ENCODE results near the gene NUDCD3.

Gene NUDCD3

GRCh38 chr7:44490351-44491200 is at the start of gene NUDCD3:
Gene NUDCD3 (minus strand): TSS chr7:44490658. CDS start chr7:44490600, 58 bp downstream.
- H3K36me3 Mint-ChIP-seq: peaks cover 8 to 20% of the 10 kb centered on the region in 2 donors
- peak within 1 kb of the TSS; percentile 96 for H3K27ac Mint-ChIP-seq
- DNase-seq (peak; percentile 79), ATAC-seq (replicated peaks) (peak; percentile 94 to 95)
- no peaks in the 10 kb centered on the region for H3K9me3 Mint-ChIP-seq
- H3K4me1 Mint-ChIP-seq: peaks cover 26 to 43% of the 10 kb centered on the region in 2 donors
- H3K4me3 Mint-ChIP-seq: peak within 1 kb of the TSS; percentile 87 to 92
- peaks cover 11 to 14% of the 10 kb centered on the region in 2 donors for H3K27me3 Mint-ChIP-seq

DNA sequence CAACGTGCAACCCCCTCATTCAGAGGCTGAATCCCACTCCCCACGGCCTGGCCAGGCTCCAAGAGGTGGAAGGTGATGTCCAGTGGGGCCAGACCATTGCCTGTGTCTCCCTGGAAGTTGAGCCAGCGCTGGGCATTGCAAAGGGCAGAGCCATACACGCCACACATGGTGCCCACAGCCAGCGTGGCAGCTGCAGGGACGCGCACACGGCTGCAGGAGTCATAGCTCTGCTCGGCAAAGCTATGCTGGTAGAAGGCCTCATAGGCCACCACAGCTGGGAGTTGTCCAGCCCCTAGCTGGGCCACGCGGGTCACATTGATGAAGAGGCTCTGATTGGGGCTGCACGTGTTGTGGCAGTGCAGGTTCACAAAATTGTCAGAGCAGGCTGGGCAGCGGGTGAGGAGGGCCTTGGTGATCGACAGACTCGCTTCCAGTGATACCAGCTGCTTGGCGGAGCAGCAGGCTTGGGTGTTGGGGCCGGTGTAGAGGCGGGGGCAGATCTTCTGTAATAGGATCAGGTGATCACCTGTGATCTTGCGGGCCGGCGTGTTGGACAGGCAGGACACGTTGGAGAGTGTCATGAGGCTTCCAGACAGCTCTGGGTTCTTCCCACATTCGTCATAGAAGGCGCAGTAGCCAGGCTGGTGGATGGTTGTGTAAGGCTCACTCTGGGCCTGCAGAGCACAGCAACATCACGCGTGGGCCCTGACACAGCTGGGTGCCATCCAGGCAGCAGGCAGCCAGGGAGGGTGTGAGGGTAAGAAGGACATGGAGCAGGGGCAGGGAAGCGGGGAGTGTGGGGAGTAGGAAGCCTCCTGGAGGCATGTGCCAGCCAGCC is 49.4 kb upstream of the NUDCD3 start:
- H3K36me3 Mint-ChIP-seq: no peaks in the 10 kb centered on the region
- H3K27me3 Mint-ChIP-seq: peaks cover 0 to 11% of the 10 kb centered on the region in 2 donors
- no peak overlapping the region for H3K27ac Mint-ChIP-seq
- DNase-seq (no peak), ATAC-seq (replicated peaks) (no peak)
- H3K4me3 Mint-ChIP-seq: no peak overlapping the region
- no peaks in the 10 kb centered on the region for H3K4me1 Mint-ChIP-seq
- no peaks in the 10 kb centered on the region for H3K9me3 Mint-ChIP-seq

DNA sequence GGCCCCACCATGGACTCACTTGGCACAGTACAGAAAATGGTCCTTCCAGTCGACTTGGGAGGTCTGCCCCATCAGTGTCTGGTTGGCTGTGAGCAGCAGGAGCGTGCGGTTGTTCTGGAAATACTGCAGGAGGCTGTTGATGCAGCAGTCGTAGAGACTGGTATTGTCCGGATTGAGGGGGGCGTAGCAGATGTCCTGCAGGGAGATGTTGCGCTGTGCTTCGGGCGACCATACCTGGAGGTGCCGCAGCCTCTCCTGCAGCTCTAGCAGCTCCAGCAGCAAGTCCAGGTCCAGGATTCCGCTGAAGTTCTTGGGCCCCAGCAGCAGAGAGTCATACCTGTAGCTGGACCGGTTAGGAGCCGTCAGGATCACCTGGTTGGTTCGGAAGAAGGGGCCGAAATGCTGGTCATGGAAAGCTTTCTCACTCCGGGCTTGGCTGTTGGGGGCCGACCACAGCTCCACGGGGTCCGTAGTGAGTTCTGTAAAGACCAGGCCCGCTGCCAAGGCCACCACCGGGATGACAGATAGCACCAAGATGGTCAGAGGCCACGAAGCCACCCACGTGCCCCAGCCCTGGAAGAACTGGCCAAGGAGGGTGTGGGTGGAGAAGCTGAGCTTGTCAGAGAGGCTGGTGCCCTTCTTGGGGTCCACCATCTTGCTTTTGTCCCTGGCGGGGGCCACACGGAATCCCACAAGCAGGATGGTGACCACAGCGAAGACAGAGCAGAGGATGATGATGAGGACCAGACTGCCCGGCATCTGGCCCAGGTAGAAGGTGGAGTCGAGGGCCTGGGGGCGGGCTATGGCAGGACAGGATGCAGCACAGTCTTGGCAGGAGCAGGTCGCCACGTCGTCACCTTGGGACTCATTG is 48.6 kb upstream of the NUDCD3 start:
- Mint-ChIP-seq H3K4me1 (no peaks in the 10 kb centered on the region), H3K9me3 (no peaks in the 10 kb centered on the region), H3K27me3 (peaks cover 0 to 11% of the 10 kb centered on the region in 2 donors), H3K27ac (no peak overlapping the region), H3K4me3 (no peak overlapping the region), H3K36me3 (no peaks in the 10 kb centered on the region)
- DNase-seq (no peak), ATAC-seq (replicated peaks) (no peak)

DNA sequence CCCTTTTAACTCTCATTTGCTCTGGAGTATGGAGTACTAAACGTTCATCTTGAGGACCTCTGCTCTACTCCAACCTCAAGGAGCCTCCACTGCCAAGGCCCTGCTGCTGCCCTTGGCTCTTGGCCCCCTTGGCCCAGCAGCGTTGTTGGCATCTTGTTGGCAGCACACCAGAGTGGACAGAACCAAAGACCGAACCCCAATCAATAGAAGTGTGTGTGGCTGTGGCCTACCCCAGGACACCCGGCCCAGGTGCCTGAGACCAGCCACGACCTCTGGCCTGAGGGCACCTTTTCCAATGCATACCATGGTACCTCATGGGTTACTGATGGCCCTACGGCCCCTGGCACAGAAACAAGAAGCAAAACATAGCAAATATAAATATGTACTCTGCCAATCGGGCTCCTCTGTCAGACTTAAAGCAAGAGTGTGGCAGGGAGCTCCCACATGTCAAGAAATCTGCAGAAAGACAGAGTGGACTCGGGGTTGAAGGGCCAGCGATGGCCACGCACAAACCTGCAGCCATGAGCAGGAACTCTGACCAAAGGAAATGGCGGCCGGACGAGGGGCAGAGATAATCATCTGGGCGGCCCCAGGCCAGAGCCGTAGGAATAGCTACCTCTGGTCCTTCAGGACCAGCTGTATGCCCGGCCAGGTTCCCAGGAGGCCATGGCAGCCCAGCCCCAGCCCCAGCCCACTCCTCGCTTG is 47.8 kb upstream of the NUDCD3 start:
- Mint-ChIP-seq H3K4me1 (no peaks in the 10 kb centered on the region), H3K4me3 (no peak overlapping the region), H3K9me3 (no peaks in the 10 kb centered on the region), H3K27ac (no peak overlapping the region), H3K27me3 (peaks cover 0 to 11% of the 10 kb centered on the region in 2 donors), H3K36me3 (no peaks in the 10 kb centered on the region)
- ATAC-seq (replicated peaks): no peak
- DNase-seq: no peak

GRCh38 chr7:44537442-44537841 is 47.0 kb upstream of the NUDCD3 start:
- DNase-seq: no peak
- no peak for ATAC-seq (replicated peaks)
- Mint-ChIP-seq H3K36me3 (no peaks in the 10 kb centered on the region), H3K4me1 (no peaks in the 10 kb centered on the region), H3K27me3 (peaks cover 0 to 8% of the 10 kb centered on the region in 2 donors), H3K9me3 (no peaks in the 10 kb centered on the region), H3K4me3 (no peak overlapping the region), H3K27ac (no peak overlapping the region)

- ATAC-seq (replicated peaks) (no peak), DNase-seq (no peak)
- H3K36me3 Mint-ChIP-seq: no peaks in the 10 kb centered on the region
- no peaks in the 10 kb centered on the region for H3K9me3 Mint-ChIP-seq
- H3K4me3 Mint-ChIP-seq: no peak overlapping the region
- H3K27ac Mint-ChIP-seq: no peak overlapping the region
- peaks cover 0 to 8% of the 10 kb centered on the region in 2 donors for H3K27me3 Mint-ChIP-seq
- peaks cover 2 to 4% of the 10 kb centered on the region in 2 donors for H3K4me1 Mint-ChIP-seq
Measured at GRCh38 chr7:44536090-44536489, 45.6 kb upstream of the NUDCD3 start.

- H3K4me1 Mint-ChIP-seq: peaks cover 8 to 10% of the 10 kb centered on the region in 2 donors
- DNase-seq: no peak
Measured at GRCh38 chr7:44535348-44536064, 45.0 kb upstream of the NUDCD3 start.

GRCh38 chr7:44534501-44534900 is 44.0 kb upstream of the NUDCD3 start:
- peaks cover 0 to 7% of the 10 kb centered on the region in 2 donors for H3K27me3 Mint-ChIP-seq
- ATAC-seq (replicated peaks) (peak; percentile 84 to 87), DNase-seq (peak; percentile 31)
- no peaks in the 10 kb centered on the region for H3K9me3 Mint-ChIP-seq
- no peak overlapping the region for H3K27ac Mint-ChIP-seq
- no peaks in the 10 kb centered on the region for H3K36me3 Mint-ChIP-seq
- H3K4me3 Mint-ChIP-seq: no peak overlapping the region
- peaks cover 9 to 10% of the 10 kb centered on the region in 2 donors for H3K4me1 Mint-ChIP-seq

More at GRCh38 chr7:44535348-44536064, 45.0 kb upstream of the NUDCD3 start:
- peaks cover 0 to 11% of the 10 kb centered on the region in 2 donors for H3K27me3 Mint-ChIP-seq
- no peaks in the 10 kb centered on the region for H3K36me3 Mint-ChIP-seq
- H3K4me3 Mint-ChIP-seq: no peak overlapping the region
- H3K9me3 Mint-ChIP-seq: no peaks in the 10 kb centered on the region
- no peak for ATAC-seq (replicated peaks)
- no peak overlapping the region for H3K27ac Mint-ChIP-seq

DNA sequence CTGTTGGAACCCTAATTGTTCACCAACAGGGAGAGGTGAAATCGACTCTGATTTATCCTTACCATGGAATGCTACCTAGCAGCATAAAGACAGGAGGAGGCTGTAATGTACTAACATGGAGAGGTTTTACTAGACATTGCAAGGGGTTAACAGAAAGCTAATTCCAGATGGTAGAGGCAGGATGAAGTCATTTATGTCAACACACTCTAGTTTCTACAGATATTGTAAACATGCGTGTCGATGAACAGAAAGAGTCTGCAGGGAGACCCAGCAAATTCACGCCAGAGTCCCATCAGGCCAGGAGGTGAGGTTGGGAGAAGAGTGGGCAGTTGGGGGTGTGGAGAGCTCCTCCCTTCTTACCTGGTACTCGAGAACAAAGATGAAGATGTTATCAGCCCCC is 43.6 kb upstream of the NUDCD3 start:
- Mint-ChIP-seq H3K27ac (no peak overlapping the region), H3K36me3 (no peaks in the 10 kb centered on the region), H3K9me3 (peaks cover 0 to under 1% of the 10 kb centered on the region in 2 donors), H3K4me1 (peaks cover 9 to 10% of the 10 kb centered on the region in 2 donors), H3K27me3 (peaks cover 0 to 4% of the 10 kb centered on the region in 2 donors), H3K4me3 (no peak overlapping the region)
- ATAC-seq (replicated peaks) (no peak), DNase-seq (no peak)

DNA sequence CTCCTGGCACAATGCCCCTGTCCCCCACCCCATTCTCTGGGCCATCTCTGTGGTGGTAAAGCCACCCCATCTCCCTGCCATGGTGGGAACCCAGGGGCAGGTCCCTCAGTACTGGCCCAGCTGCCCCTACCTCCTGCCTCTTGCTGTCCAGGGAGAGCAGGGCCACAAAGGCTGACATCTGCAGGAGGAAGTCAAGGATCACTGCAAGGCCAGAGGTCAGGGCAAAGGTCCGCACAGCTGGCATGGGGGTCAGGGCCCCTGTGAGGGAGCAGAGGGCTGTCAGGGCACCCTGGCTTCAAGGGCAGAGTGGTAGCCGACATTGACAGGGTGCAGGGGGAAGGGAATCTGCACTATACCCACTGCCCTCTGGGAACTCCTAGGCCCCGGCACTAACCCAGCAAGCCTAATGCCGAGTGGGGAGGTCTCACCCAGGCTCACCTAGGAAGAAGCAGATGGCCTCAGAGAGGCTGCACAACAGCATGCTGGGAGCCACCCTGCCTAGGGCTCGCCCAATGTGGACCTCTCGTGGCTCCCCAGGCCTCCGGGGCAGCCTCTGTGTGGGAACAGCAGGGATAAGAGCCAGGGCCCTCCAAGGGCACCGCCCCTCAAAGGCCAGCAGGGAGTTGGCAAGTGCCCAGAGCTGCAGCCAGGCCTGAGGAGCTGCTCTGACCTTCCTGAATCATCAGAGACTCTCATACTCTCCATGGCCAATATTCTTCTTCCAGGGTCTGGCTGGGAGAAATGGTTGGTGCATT is 43.0 kb upstream of the NUDCD3 start:
- Mint-ChIP-seq H3K36me3 (no peaks in the 10 kb centered on the region), H3K27me3 (peaks cover 0 to 4% of the 10 kb centered on the region in 2 donors), H3K4me1 (peaks cover 9 to 10% of the 10 kb centered on the region in 2 donors), H3K27ac (no peak overlapping the region), H3K9me3 (peaks cover 0 to 2% of the 10 kb centered on the region in 2 donors), H3K4me3 (no peak overlapping the region)
- ATAC-seq (replicated peaks): no peak
- no peak for DNase-seq

GRCh38 chr7:44531421-44532380 is 41.2 kb upstream of the NUDCD3 start:
- Mint-ChIP-seq H3K27ac (no peak overlapping the region), H3K36me3 (no peaks in the 10 kb centered on the region), H3K27me3 (peaks cover 0 to 4% of the 10 kb centered on the region in 2 donors), H3K4me3 (no peak overlapping the region), H3K4me1 (peaks cover 9 to 10% of the 10 kb centered on the region in 2 donors), H3K9me3 (peaks cover 0 to 4% of the 10 kb centered on the region in 2 donors)
- ATAC-seq (replicated peaks) (no peak), DNase-seq (no peak)

All from stimulated activated naive B cell treated with anti-CD40 and anti-IgM and Interleukin-4, amounts not matched to agents 10 μg/mL and 1 μg/mL and 100 μg/mL, for 72 hours (primary cell).